ENCODE data around the gene ADI1.
A peak's percentile ranks its signal among the peaks of the same experiment; 100 is the strongest.

Gene ADI1

GRCh38 chr2:3492475-3492787, 26.9 kb downstream of the ADI1 start:
- peak; percentile 25 for DNase-seq

GRCh38 chr2:3491716-3492474, 27.4 kb downstream of the ADI1 start:
- DNase-seq: peak; percentile 44

- no peak for DNase-seq
Measured at GRCh38 chr2:3491306-3491705, 28.0 kb downstream of the ADI1 start.

GRCh38 chr2:3490191-3491170, 28.9 kb downstream of the ADI1 start:
- DNase-seq: no peak

GRCh38 chr2:3489764-3490115, 29.6 kb downstream of the ADI1 start:
- no peak for DNase-seq

- no peak for DNase-seq
Measured at GRCh38 chr2:3488855-3489763, 30.2 kb downstream of the ADI1 start.

GRCh38 chr2:3488061-3488531, 31.2 kb downstream of the ADI1 start:
- no peak for DNase-seq

GRCh38 chr2:3487432-3487831, 31.9 kb downstream of the ADI1 start:
- DNase-seq: no peak

- no peak for DNase-seq
Measured at GRCh38 chr2:3487028-3487425, 32.3 kb downstream of the ADI1 start.

GRCh38 chr2:3486047-3487027, 33.0 kb downstream of the ADI1 start:
- no peak for DNase-seq

GRCh38 chr2:3485166-3485565, 34.2 kb downstream of the ADI1 start:
- DNase-seq: no peak

GRCh38 chr2:3483986-3484960, 35.1 kb downstream of the ADI1 start:
- no peak for DNase-seq

- no peak for DNase-seq
Measured at GRCh38 chr2:3483227-3483985, 35.9 kb downstream of the ADI1 start.

- no peak for DNase-seq
Measured at GRCh38 chr2:3482363-3482821, 36.9 kb downstream of the ADI1 start.

- no peak for DNase-seq
Measured at GRCh38 chr2:3481736-3482362, 37.5 kb downstream of the ADI1 start.

GRCh38 chr2:3481011-3481400, 38.3 kb downstream of the ADI1 start:
- DNase-seq: no peak

- no peak for DNase-seq
Measured at GRCh38 chr2:3480352-3481010, 38.9 kb downstream of the ADI1 start.
